Measurements from ENCODE around the gene PRSS27.

- TF ChIP-seq CTCF (IDR thresholded peaks at IDR 0.05) (no peak), POLR2A (IDR thresholded peaks at IDR 0.05) (no peak)
Observed at GRCh38 chr16:2764718-2765117, 44.7 kb upstream of the PRSS27 start.
